SHP77 treated with DMSO at 0.1 percent for 48 hours (cell line): ENCODE measurements around the gene MXRA5.
"Not testable (repeated sequence)": the region's sequence is repeated elsewhere in the genome, so short reads cannot be mapped to it uniquely, and the experiment has no call there.

Experiments
- DNase-seq: peaks from one replicate; lab custom pipeline; 2025; lab: John Stamatoyannopoulos, UW

Gene MXRA5

GRCh38 chrX:3343569-3343968 lies 2.9 kb downstream of the MXRA5 start:
- DNase-seq, result not testable (repeated sequence)

- no peak for DNase-seq
Observed at GRCh38 chrX:3340016-3340415, 6.4 kb downstream of the MXRA5 start.

- no peak for DNase-seq
Observed at GRCh38 chrX:3326681-3327080, 19.8 kb downstream of the MXRA5 start.

- DNase-seq, result no peak
Observed at GRCh38 chrX:3320471-3321046, 25.9 kb downstream of the MXRA5 start.

- no peak for DNase-seq
Observed at GRCh38 chrX:3317191-3317718, 29.2 kb downstream of the MXRA5 start.

GRCh38 chrX:3312109-3312508 lies 34.3 kb downstream of the MXRA5 start:
- DNase-seq, result no peak

GRCh38 chrX:3307881-3308280 lies 38.6 kb downstream of the MXRA5 start:
- no peak for DNase-seq

- DNase-seq, result no peak
Observed at GRCh38 chrX:3299636-3300035, 46.8 kb downstream of the MXRA5 start.

- no peak for DNase-seq
Observed at GRCh38 chrX:3295731-3296130, 50.7 kb downstream of the MXRA5 start.

- DNase-seq, result no peak
Observed at GRCh38 chrX:3293251-3293650, 53.2 kb downstream of the MXRA5 start.

GRCh38 chrX:3290561-3290960 lies 55.9 kb downstream of the MXRA5 start:
- no peak for DNase-seq

GRCh38 chrX:3286196-3286945 lies 60.1 kb downstream of the MXRA5 start:
- no peak for DNase-seq

- no peak for DNase-seq
Observed at GRCh38 chrX:3280706-3281105, 65.7 kb downstream of the MXRA5 start.

- not testable (repeated sequence) for DNase-seq
Observed at GRCh38 chrX:3273668-3274067, 72.8 kb downstream of the MXRA5 start.

- DNase-seq, result no peak
Observed at GRCh38 chrX:3271834-3272186, 74.6 kb downstream of the MXRA5 start.

GRCh38 chrX:3271183-3271833 lies 75.1 kb downstream of the MXRA5 start:
- DNase-seq, result no peak

- DNase-seq, result no peak
Observed at GRCh38 chrX:3268829-3269228, 77.6 kb downstream of the MXRA5 start.

GRCh38 chrX:3263681-3264126 lies 82.7 kb downstream of the MXRA5 start:
- DNase-seq, result no peak

- DNase-seq, result no peak
Observed at GRCh38 chrX:3262901-3263300, 83.6 kb downstream of the MXRA5 start.
